Suprapubic skin (tissue), 4 donors: Measurements from ENCODE around the gene SERPINB1. TPM values are rescaled to one million over a fixed set of nuclear protein-coding genes. Genes with fewer than 3 reads are reported as not detected.
A peak's percentile ranks its signal among the peaks of the same experiment; 100 is the strongest.

Experiments used
- DNase-seq, 2 donors: peaks; one replicate each; pipeline ENCODE4 v3.0.0-alpha.2; 2019; ENCODE audit warnings: low spot score in 2 of 2
- H3K27ac ChIP-seq: fragments of 200-600 bp; sonication (generic); one replicate; pipeline ENCODE4 v1.5.1; 2019
- H3K27me3 ChIP-seq: fragments of 200-600 bp; sonication (generic); one replicate; pipeline ENCODE4 v1.5.1; 2019
- H3K36me3 ChIP-seq: fragments of 200-600 bp; sonication (generic); one replicate; pipeline ENCODE4 v1.5.1; 2019
- H3K4me1 ChIP-seq: fragments of 200-600 bp; sonication (generic); one replicate; pipeline ENCODE4 v1.5.1; 2019
- H3K4me3 ChIP-seq: fragments of 200-600 bp; sonication (generic); one replicate; pipeline ENCODE4 v1.5.1; 2019; ENCODE audit warnings: mild to moderate bottlenecking
- H3K9me3 ChIP-seq: fragments of 200-600 bp; sonication (generic); one replicate; pipeline ENCODE4 v1.5.1; 2019
- EP300 ChIP-seq: sonication (generic); formaldehyde crosslinking; IDR thresholded peaks from one replicate; pipeline ENCODE4 v1.6.1; 2017; ENCODE audit warnings: antibody characterized with exemption
- POLR2A ChIP-seq, 2 donors: fragments of 450-650 bp; IDR thresholded peaks; one replicate each; pipeline ENCODE4 v1.6.1; 2017; ENCODE audit warnings: antibody characterized with exemption in 2 of 2, mild to moderate bottlenecking in 2 of 2, moderate library complexity in 2 of 2
- POLR2AphosphoS5 ChIP-seq, 3 donors: sonication (generic); formaldehyde crosslinking; IDR thresholded peaks; one replicate each; pipeline ENCODE4 v1.6.1; 2017; ENCODE audit warnings: antibody characterized with exemption in 3 of 3
- WGBS: methylation state at CpG from one replicate; pipeline ENCODE4 v1.1.5; 2018; 5-methylcytosine and 5-hydroxymethylcytosine counted together
- total RNA-seq, 4 donors: library from RNA; depleted of rRNA; stranded (reverse); fragments of >200 nt; gene quantifications; one replicate each; pipeline ENCODE4 v1.1.0, GENCODE V29; 2016
- TF ChIP-seq, protein P1 (sequence below), 2 donors: fragments of 200-600 bp in 1 of 2; fragments of 450-650 bp in 1 of 2; sonication (generic) in 1 of 2; IDR thresholded peaks; one replicate each; pipeline ENCODE4 v1.5.1; 2016 to 2019; ENCODE audit warnings: antibody characterized with exemption in 2 of 2, mild to moderate bottlenecking in 1 of 2, moderate library complexity in 1 of 2

The SERPINB1 gene
- total RNA-seq, 4 donors from 2014 or later, result 11.8 to 20.6 (median 16.9) TPM

DNA sequence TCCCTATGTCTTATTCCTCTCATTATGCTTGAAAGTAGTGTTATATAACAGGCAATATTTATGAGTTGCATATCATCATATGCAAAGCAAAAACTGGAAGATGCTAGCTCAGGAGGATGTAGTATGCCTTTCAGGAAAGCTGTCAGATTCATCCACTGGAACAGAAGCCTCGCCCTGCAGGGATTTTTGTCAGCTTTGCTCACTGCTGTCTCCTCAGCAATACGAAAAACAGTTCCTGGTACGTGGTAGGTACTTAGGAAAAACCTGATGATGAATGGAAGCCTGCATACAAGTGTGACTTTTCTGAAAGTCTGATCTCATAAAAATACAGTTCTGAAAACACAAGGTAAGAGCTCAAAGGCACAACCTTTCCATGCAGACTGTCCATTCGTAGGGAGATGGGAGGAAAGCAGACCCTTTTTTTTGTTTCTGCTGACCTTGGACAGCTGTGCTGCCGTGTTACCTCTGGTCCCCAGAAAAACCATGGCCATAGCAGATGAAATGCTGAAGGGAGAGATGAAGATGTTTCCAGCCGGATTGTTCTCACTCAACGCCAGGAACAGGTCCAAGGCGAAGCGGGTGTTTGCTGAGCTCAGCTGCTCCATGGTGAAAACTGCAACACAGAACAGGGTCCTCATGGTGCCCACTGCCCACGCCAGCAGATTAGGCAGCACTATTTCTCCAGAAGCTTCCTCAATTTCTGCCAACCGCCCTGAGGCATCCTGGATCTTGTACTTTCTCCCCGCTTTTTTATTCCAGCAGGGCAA, 1.5 kb downstream of the SERPINB1 start:
- Histone ChIP-seq H3K27ac (peak overlapping the region; percentile 96), H3K9me3 (no peaks in the 10 kb centered on the region), H3K4me1 (peaks cover 35% of the 10 kb centered on the region), H3K4me3 (peak overlapping the region; percentile 57), H3K36me3 (peaks cover 35% of the 10 kb centered on the region), H3K27me3 (no peaks in the 10 kb centered on the region)
- WGBS, result 44% methylated on average over 12 of the region's 12 CpGs
- TF ChIP-seq, protein P1, sequence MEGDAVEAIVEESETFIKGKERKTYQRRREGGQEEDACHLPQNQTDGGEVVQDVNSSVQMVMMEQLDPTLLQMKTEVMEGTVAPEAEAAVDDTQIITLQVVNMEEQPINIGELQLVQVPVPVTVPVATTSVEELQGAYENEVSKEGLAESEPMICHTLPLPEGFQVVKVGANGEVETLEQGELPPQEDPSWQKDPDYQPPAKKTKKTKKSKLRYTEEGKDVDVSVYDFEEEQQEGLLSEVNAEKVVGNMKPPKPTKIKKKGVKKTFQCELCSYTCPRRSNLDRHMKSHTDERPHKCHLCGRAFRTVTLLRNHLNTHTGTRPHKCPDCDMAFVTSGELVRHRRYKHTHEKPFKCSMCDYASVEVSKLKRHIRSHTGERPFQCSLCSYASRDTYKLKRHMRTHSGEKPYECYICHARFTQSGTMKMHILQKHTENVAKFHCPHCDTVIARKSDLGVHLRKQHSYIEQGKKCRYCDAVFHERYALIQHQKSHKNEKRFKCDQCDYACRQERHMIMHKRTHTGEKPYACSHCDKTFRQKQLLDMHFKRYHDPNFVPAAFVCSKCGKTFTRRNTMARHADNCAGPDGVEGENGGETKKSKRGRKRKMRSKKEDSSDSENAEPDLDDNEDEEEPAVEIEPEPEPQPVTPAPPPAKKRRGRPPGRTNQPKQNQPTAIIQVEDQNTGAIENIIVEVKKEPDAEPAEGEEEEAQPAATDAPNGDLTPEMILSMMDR (IDR thresholded peaks at IDR 0.05), result no peak
- no peak for TF ChIP-seq POLR2A (IDR thresholded peaks at IDR 0.05)
- DNase-seq, result no peak

DNA sequence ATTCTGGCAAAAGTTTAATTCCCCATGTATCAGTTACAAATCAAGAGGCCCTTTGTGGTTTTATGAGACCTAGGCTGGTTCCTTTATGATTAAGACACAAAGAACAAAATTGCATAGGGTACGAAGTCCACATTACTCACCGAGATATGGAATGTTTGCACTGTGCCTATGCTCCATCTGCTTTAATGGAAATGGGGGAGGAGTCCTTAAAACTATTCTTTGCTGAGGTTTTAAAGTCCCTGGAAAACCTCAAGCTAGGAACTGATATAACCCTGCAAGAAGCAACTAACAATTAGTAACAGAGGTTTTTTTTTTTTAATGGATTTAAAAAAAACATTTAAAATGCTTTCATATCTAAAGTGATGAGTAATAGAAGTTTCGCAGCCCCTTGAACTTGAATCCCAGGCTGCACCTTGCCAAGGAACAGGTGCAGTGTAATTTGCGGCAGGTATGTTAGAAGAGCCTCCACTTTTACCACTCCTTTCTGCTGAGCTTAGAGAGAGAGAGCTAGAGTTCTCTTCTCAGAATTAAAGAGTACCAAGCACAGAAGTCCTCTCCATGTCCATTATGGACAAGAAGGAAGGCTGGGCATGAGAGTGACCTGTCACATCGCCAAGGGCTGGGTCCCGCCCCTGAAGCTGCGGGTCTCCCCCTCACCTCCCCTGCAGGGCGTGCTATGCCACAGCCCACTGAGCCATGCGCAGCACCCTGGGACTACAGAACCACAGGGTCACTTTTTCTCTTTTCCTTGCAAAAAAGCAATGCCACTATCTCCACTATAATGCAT, 2.3 kb downstream of the SERPINB1 start:
- no peak for TF ChIP-seq EP300
- TF ChIP-seq, protein P1 (IDR thresholded peaks at IDR 0.05), result no peak
- TF ChIP-seq POLR2AphosphoS5 (IDR thresholded peaks at IDR 0.05), result no peak
- no peak for TF ChIP-seq POLR2A (IDR thresholded peaks at IDR 0.05)
- Histone ChIP-seq H3K9me3 (no peaks in the 10 kb centered on the region), H3K4me1 (peaks cover 35% of the 10 kb centered on the region), H3K27me3 (no peaks in the 10 kb centered on the region), H3K36me3 (peaks cover 43% of the 10 kb centered on the region), H3K4me3 (peak overlapping the region; percentile 57), H3K27ac (no peak overlapping the region)
- DNase-seq, result no peak
- WGBS, result 63% methylated on average over 9 of the region's 9 CpGs

DNA sequence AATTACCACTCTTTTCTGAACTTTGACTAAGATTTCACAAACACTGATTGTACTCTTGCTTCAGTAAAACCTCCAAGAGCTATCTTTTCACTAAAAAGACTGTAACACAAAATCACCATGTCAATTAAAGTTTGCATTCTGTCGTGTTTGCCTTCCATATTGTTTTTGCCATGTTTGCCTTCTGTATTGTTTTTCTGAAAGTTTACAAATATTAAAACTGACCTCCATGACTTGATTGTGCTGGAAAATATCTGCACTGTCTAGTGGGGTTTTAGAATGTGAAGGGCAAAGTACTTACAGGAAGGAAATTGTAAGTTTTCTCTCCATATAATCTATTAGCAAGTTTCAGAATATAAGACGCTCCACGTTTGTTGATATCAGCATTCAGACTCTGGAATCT, 3.4 kb downstream of the SERPINB1 start:
- no peak for DNase-seq
- Histone ChIP-seq H3K9me3 (no peaks in the 10 kb centered on the region), H3K27me3 (no peaks in the 10 kb centered on the region), H3K27ac (no peak overlapping the region), H3K36me3 (peaks cover 52% of the 10 kb centered on the region), H3K4me3 (no peak overlapping the region), H3K4me1 (peaks cover 31% of the 10 kb centered on the region)
- no peak for TF ChIP-seq POLR2AphosphoS5 (IDR thresholded peaks at IDR 0.05)
- no peak for TF ChIP-seq EP300
- TF ChIP-seq POLR2A (IDR thresholded peaks at IDR 0.05), result no peak
- TF ChIP-seq, protein P1 (IDR thresholded peaks at IDR 0.05), result no peak
- WGBS, result 90% methylated on average over 3 of the region's 3 CpGs

DNA sequence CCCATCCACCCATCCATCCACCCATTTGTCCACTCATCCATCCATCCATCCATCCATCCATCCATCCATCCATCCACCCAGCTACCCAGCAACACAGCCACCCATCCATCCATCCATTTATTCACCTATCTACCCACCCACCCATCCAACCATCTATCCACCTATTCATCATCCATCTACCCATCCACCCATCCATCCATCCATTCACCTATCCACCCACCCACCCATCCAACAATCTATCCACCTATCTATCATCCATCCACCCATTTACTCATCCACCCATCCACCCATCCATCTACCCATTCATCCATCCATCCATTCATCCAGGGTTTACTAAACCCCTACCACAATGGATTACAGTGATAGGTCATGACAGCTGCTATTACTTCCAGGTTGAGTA, 7.4 kb downstream of the SERPINB1 start:
- Histone ChIP-seq H3K27me3 (no peaks in the 10 kb centered on the region), H3K4me1 (peaks cover 4% of the 10 kb centered on the region), H3K4me3 (no peak overlapping the region), H3K9me3 (no peaks in the 10 kb centered on the region), H3K36me3 (peaks cover 54% of the 10 kb centered on the region), H3K27ac (no peak overlapping the region)
- DNase-seq, result no peak
- TF ChIP-seq, protein P1 (IDR thresholded peaks at IDR 0.05), result no peak
- TF ChIP-seq POLR2A (IDR thresholded peaks at IDR 0.05), result no peak
- no peak for TF ChIP-seq POLR2AphosphoS5 (IDR thresholded peaks at IDR 0.05)
- TF ChIP-seq EP300, result no peak

DNA sequence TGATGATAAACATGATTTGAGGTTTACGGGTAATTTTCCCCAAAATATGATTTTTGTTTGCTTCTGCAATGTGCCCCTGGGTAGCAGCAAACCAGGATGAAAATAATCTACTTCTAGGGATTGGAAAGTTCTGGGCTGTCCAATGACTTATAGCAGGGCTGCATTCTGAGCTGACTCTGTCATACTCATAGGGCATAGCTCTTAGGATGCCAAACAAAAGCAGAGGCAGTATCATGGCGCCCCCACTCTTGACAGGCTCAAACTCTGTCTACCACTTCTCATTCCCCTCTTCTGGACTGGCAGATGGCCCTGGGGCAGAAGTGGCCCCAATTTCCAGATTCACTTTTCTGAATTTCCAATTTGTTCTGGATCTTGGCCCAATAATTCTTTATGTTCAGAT, 10.3 kb downstream of the SERPINB1 start:
- H3K27me3 ChIP-seq, result no peaks in the 10 kb centered on the region
- H3K4me3 ChIP-seq, result no peak overlapping the region
- no peak overlapping the region for H3K27ac ChIP-seq
- WGBS, result 92% methylated on average over 2 of the region's 2 CpGs
- peaks cover 34% of the 10 kb centered on the region for H3K36me3 ChIP-seq
- TF ChIP-seq EP300, result no peak
- TF ChIP-seq POLR2AphosphoS5 (IDR thresholded peaks at IDR 0.05), result no peak
- TF ChIP-seq, protein P1 (IDR thresholded peaks at IDR 0.05), result no peak
- no peak for TF ChIP-seq POLR2A (IDR thresholded peaks at IDR 0.05)
- no peaks in the 10 kb centered on the region for H3K9me3 ChIP-seq
- no peaks in the 10 kb centered on the region for H3K4me1 ChIP-seq
- DNase-seq, result no peak
